Left renal pelvis (tissue), 4 donors: ENCODE data around the gene FAM187B. TPM values are rescaled to one million over a fixed set of nuclear protein-coding genes. Genes with fewer than 3 reads are reported as not detected.

Source experiments
- DNase-seq, 4 donors: peaks; one replicate each; pipeline ENCODE4 v3.0.0-alpha.2; 2013; ENCODE audit warnings: low read depth in 4 of 4, low spot score in 3 of 4
- polyA plus RNA-seq, 4 donors: library from polyadenylated mRNA; unstranded; fragments of 120-200 nt; gene quantifications; one replicate each; pipeline ENCODE4 v1.2.1, GENCODE V29; 2013; ENCODE audit not compliant: insufficient read length in 4 of 4

FAM187B gene
- polyA plus RNA-seq, 4 donors = not detected

DNA sequence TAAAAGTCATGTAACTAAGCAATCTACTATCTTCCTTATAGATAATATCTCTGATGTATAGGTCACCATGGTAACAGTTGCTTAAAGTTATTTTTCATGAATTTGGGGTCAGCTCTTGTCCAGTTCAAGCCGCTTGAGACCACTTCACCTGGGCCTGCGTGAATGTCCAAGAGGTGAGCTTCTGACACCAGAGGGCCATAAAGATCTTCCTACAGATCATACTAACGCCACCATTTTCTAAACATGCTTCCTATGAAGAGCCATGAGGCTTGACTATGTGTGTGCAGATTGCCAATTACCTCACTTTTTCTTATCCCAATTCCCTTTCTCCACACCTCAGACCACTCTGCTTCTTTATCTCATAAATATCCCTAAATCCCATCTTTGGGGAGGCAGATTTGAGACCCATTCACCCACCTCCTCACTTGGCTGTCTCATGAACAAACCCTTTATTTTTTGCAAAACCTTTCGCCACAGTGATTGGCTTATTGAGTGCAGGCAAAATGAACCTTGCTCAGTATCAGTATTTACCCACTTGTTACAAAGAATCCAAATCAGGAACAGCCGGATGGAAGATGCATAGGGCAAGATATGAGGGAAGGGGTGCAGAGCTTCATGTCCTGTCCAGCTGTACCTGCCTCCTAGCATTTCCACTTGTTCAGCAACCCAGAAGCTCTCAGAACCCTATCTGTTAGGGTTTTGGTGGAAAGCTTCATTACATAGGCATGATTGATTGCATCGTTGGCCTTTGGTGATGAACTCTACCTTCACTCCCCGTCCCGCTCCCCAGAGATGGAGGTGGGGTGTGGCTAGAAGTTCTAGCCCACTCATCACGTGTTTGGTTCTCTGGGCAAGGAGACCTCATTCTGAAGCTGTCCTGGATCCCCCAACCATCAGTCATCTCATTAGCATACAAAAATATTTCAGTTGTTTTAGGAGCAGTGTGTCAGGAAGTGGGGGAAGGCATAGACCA lies 34.2 kb downstream of the FAM187B start:
- DNase-seq = no peak

GRCh38 chr19:35184884-35185283 lies 43.7 kb downstream of the FAM187B start:
- DNase-seq = no peak

- DNase-seq = no peak
Observed at GRCh38 chr19:35184267-35184666, 44.3 kb downstream of the FAM187B start.

GRCh38 chr19:35181387-35181786 lies 47.2 kb downstream of the FAM187B start:
- no peak for DNase-seq

DNA sequence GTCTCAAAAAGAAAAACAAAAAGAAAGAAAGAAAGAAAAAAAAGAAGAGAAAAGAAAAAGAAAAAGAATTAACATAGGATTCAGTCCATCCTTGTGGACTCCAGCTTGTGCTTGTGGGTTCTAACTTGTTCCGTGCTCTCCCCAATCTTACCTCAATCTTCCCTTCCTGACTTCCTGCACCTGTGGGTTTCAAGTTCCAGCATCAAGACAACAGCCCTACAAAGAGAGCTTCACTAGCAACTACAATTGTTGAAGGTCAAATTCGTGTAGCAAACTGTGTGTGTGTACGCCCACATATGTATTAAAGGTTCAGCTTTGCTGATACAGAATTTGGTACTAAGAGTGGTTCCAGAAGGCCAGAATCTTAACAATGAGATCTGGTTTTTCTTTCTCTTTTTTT lies 48.7 kb downstream of the FAM187B start:
- DNase-seq = no peak

DNA sequence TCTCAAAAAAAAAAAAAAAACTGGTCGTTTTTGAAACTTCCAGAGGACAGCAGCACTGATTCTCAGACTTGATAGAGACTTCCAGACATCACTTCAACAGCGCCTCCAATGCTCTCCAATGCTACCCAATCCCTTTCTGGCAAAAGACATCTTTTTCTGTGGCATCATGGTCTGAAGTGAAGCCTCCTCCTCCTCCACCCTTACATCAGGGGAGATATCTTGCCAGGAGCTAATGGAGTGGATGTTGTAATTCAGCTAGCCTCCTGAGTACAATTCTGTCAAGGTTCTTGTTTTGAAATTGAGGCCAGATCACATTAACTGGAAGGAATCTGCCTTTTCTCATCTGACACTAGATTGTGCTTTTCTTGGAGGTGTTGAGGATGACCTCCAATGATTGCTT lies 49.8 kb downstream of the FAM187B start:
- DNase-seq = no peak

DNA sequence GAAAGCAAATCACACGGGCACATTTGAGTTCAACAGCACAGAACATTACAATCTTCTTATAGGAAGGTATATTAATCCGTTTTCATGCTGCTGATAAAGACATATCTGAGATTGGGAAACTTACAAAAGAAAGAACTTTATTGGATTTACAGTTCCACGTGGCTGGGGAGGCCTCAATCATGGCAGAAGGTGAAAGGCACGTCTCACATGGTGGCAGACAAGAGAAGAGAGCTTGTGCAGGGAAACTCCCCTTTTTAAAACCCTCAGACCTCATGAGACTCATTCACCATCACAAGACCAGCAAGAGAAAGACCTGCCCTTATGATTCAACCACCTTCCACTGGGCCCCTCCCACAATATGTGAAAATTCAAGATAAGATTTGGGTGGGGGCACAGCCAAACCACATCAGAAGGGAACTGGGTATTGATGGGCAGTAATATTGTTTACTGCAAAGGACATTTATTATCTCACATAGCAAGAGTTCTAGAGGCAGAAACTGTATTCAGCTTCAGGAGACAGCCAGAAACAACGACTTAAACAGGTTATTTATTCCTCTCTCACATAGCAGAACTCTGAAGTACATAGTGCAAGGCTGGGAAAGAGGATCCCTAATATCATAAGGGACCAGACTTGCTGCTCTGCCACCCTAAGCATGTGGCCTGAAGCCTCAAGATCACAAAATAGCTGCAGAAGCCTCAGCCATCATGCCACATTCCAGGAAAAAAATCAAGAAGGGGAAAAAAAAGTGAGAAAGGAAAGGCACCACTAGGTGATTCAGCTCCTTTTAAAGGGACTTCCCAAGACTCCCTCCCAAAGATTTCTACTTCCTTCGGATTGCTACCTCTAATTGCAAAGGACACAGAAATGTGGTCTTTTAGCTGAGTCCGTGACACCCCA lies 50.9 kb downstream of the FAM187B start:
- no peak for DNase-seq

DNA sequence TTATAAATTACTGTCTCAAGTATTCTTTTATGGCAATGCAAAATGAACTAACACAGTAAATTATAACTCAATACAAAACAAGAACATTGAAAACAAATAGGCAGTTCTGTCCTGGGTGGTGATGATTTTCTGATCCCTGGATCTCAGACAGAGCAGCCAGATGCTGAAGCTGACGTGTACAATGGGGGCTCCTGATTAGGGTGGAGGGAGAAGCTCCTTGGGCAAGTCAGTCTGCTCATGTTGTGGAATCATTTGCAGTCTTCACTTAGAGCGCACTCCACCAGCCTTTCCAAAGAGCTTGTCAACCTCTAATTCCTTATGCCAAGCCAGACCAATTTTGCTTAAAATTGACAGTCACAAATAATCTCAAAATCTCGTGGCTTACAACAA lies 52.4 kb downstream of the FAM187B start:
- DNase-seq = no peak

Other genes starting within 250 kb of the FAM187B start
- gene GRAMD1A, start 228.4 kb downstream of the FAM187B start, polyA plus RNA-seq = 100 to 1,000 TPM in 1 of 4 donors, 10 to 100 TPM in 3; 47.1 to 102 (median 66.3) TPM
- 1 to 10 TPM in 3 of 4 donors, under 1 TPM in 1; 0.74 to 2.1 (median 1.2) TPM for gene SCN1B, start 198.3 kb downstream of the FAM187B start, polyA plus RNA-seq
- gene HPN, start 187.0 kb downstream of the FAM187B start, polyA plus RNA-seq = 100 to 1,000 TPM in 1 of 4 donors, 10 to 100 TPM in 2, 1 to 10 TPM in 1; 2.6 to 118 (median 79.0) TPM
- gene FXYD3, start 112.9 kb downstream of the FAM187B start, polyA plus RNA-seq = 10 to 100 TPM in 3 of 4 donors, under 1 TPM in 1; 0.48 to 35.2 (median 22.5) TPM
- gene LGI4, start 93.7 kb downstream of the FAM187B start, polyA plus RNA-seq = 10 to 100 TPM in 1 of 4 donors, 1 to 10 TPM in 3; 2.7 to 14.3 (median 3.5) TPM
- gene FXYD1, start 89.9 kb downstream of the FAM187B start, polyA plus RNA-seq = 10 to 100 TPM; 22.3 to 73.8 (median 27.2) TPM
- gene FXYD7, start 85.5 kb downstream of the FAM187B start, polyA plus RNA-seq = 1 to 10 TPM in 3 of 4 donors, under 1 TPM in 1; 0.82 to 6.6 (median 1.3) TPM
- 10 to 100 TPM; 13.2 to 33.5 (median 27.9) TPM for gene FXYD5, start 74.0 kb downstream of the FAM187B start, polyA plus RNA-seq
- 10 to 100 TPM in 3 of 4 donors, 1 to 10 TPM in 1; 7.9 to 66.3 (median 47.9) TPM for gene LSR, start 20.3 kb upstream of the FAM187B start, polyA plus RNA-seq
- 100 to 1,000 TPM; 152 to 195 (median 169) TPM for gene USF2, start 40.2 kb upstream of the FAM187B start, polyA plus RNA-seq
- under 1 TPM; 0.23 to 0.90 (median 0.42) TPM for gene HAMP, start 53.8 kb upstream of the FAM187B start, polyA plus RNA-seq
- 10 to 100 TPM in 1 of 4 donors, 1 to 10 TPM in 3; 3.0 to 11.2 (median 6.2) TPM for gene MAG, start 63.4 kb upstream of the FAM187B start, polyA plus RNA-seq
- gene CD22, start 100.4 kb upstream of the FAM187B start, polyA plus RNA-seq = 10 to 100 TPM in 3 of 4 donors, 1 to 10 TPM in 1; 7.5 to 43.9 (median 29.6) TPM
- under 1 TPM; 0.29 to 0.61 (median 0.41) TPM for gene FFAR1, start 119.2 kb upstream of the FAM187B start, polyA plus RNA-seq
- under 1 TPM in 3 of 4 donors, not detected in 1; 0.16 to 0.71 (median 0.17) TPM for gene FFAR3, start 129.7 kb upstream of the FAM187B start, polyA plus RNA-seq
- under 1 TPM in 1 of 4 donors, not detected in 3; 0.33 TPM for gene GPR42, start 142.3 kb upstream of the FAM187B start, polyA plus RNA-seq
- gene FFAR2, start 219.5 kb upstream of the FAM187B start, polyA plus RNA-seq = 1 to 10 TPM in 1 of 4 donors, under 1 TPM in 3; 0.19 to 1.4 (median 0.47) TPM